ENCODE results near the gene RNF169. TPM values are rescaled to one million over a fixed set of nuclear protein-coding genes. Genes with fewer than 3 reads are reported as not detected.

RNF169 gene
- total and polyA plus RNA-seq, 4 donors = 0.60 to 11.0 (median 5.1) TPM

DNA sequence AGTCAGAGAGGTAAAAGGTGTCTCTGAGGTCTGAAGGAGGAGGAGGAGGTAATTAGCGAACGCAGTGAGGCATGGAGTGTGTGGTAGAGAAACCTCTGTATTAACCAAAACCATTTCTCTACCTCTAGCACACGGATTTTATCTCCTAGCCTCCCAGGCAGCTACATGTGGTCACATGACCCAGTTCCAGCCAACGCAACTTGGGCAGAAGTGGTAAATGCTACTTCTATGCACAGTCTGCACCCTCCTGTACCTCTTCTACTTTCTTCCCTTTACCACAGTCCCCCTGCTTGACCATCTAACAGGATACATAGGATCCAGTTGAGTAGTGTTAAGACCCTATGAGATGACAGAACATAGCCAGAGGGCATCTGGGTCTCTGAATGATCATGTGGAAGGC lies 104.6 kb downstream of the RNF169 start:
- H3K36me3 ChIP-seq (ENCODE audit: control insufficient read depth in 4 of 4, insufficient read depth in 3 of 4, low read depth in 1 of 4, low read length in 3 of 4) = peaks cover 0 to 19% (median 14%) of the 10 kb centered on the region in 4 donors
- 96% methylated on average over 4 of the region's 4 CpGs for WGBS
- TF ChIP-seq RXRA (IDR thresholded peaks at IDR 0.05) = no peak
- no peak for TF ChIP-seq FOXA1 (IDR thresholded peaks at IDR 0.05)
- no peak for TF ChIP-seq GABPA (IDR thresholded peaks at IDR 0.05 in 1 of 2, conservative IDR thresholded peaks at IDR 0.05 in 1 of 2)
- no peak for TF ChIP-seq NR2F2 (IDR thresholded peaks at IDR 0.05)
- TF ChIP-seq, protein P1, sequence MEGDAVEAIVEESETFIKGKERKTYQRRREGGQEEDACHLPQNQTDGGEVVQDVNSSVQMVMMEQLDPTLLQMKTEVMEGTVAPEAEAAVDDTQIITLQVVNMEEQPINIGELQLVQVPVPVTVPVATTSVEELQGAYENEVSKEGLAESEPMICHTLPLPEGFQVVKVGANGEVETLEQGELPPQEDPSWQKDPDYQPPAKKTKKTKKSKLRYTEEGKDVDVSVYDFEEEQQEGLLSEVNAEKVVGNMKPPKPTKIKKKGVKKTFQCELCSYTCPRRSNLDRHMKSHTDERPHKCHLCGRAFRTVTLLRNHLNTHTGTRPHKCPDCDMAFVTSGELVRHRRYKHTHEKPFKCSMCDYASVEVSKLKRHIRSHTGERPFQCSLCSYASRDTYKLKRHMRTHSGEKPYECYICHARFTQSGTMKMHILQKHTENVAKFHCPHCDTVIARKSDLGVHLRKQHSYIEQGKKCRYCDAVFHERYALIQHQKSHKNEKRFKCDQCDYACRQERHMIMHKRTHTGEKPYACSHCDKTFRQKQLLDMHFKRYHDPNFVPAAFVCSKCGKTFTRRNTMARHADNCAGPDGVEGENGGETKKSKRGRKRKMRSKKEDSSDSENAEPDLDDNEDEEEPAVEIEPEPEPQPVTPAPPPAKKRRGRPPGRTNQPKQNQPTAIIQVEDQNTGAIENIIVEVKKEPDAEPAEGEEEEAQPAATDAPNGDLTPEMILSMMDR (IDR thresholded peaks at IDR 0.05; ENCODE audit: low read depth, low read length, missing input control) = no peak
- TF ChIP-seq, protein P2, sequence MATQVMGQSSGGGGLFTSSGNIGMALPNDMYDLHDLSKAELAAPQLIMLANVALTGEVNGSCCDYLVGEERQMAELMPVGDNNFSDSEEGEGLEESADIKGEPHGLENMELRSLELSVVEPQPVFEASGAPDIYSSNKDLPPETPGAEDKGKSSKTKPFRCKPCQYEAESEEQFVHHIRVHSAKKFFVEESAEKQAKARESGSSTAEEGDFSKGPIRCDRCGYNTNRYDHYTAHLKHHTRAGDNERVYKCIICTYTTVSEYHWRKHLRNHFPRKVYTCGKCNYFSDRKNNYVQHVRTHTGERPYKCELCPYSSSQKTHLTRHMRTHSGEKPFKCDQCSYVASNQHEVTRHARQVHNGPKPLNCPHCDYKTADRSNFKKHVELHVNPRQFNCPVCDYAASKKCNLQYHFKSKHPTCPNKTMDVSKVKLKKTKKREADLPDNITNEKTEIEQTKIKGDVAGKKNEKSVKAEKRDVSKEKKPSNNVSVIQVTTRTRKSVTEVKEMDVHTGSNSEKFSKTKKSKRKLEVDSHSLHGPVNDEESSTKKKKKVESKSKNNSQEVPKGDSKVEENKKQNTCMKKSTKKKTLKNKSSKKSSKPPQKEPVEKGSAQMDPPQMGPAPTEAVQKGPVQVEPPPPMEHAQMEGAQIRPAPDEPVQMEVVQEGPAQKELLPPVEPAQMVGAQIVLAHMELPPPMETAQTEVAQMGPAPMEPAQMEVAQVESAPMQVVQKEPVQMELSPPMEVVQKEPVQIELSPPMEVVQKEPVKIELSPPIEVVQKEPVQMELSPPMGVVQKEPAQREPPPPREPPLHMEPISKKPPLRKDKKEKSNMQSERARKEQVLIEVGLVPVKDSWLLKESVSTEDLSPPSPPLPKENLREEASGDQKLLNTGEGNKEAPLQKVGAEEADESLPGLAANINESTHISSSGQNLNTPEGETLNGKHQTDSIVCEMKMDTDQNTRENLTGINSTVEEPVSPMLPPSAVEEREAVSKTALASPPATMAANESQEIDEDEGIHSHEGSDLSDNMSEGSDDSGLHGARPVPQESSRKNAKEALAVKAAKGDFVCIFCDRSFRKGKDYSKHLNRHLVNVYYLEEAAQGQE (IDR thresholded peaks at IDR 0.05) = no peak

DNA sequence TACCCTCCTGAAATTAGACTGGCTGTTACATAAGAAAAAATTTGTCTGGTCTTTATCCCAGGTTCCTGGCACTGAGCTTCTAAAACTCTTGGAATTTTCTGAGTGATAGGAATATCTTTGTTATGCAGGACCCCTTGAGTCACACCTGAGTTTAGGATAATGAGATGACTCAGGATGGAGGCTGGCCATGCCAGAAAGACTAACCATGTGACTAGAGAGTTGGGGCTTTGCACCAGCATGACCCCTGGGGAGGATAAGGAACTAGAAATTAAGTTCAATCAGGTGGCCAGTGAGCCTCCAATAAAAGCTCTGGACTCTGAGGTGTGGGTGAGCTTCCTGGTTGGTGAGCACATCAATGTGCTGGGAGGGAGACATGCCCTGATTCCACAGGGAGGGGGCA lies 112.1 kb downstream of the RNF169 start:
- Histone ChIP-seq H3K4me1 (ENCODE audit: control insufficient read depth in 4 of 4, insufficient read depth in 4 of 4, low read length in 3 of 4) (no peaks in the 10 kb centered on the region), H3K4me3 (ENCODE audit: low read depth in 1 of 3, low read length in 3 of 3) (no peak overlapping the region), H3K9me3 (ENCODE audit: control insufficient read depth in 4 of 4, low read length in 3 of 4) (peaks cover 2 to 6% (median 3%) of the 10 kb centered on the region in 4 donors), H3K27ac (ENCODE audit: low read depth in 1 of 2, low read length in 2 of 2) (no peak overlapping the region), H3K36me3 (ENCODE audit: control insufficient read depth in 4 of 4, insufficient read depth in 3 of 4, low read depth in 1 of 4, low read length in 3 of 4) (peaks cover 9 to 40% (median 30%) of the 10 kb centered on the region in 4 donors), H3K9ac (ENCODE audit: low read depth in 1 of 2, low read length in 2 of 2) (no peak overlapping the region), H3K27me3 (ENCODE audit: control insufficient read depth in 4 of 4, insufficient read depth in 4 of 4, low read length in 3 of 4) (no peaks in the 10 kb centered on the region)
- DNase-seq (ENCODE audit: low spot score) = no peak
- TF ChIP-seq YY1 (IDR thresholded peaks at IDR 0.05) (no peak), SP1 (IDR thresholded peaks at IDR 0.05) (no peak), RAD21 (IDR thresholded peaks at IDR 0.05) (no peak), EGR1 (IDR thresholded peaks at IDR 0.05; ENCODE audit: low read depth in 2 of 2) (no peak), GABPA (IDR thresholded peaks at IDR 0.05 in 1 of 2, conservative IDR thresholded peaks at IDR 0.05 in 1 of 2) (no peak), FOXA1 (IDR thresholded peaks at IDR 0.05) (no peak), NR2F2 (IDR thresholded peaks at IDR 0.05) (no peak), TAF1 (conservative IDR thresholded peaks at IDR 0.05) (no peak), HNF4A (conservative IDR thresholded peaks at IDR 0.05) (no peak), FOXA2 (IDR thresholded peaks at IDR 0.05) (no peak), JUND (IDR thresholded peaks at IDR 0.05) (no peak)
- TF ChIP-seq, protein P3, sequence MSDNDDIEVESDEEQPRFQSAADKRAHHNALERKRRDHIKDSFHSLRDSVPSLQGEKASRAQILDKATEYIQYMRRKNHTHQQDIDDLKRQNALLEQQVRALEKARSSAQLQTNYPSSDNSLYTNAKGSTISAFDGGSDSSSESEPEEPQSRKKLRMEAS (IDR thresholded peaks at IDR 0.05) = no peak
- TF ChIP-seq, protein P2 (IDR thresholded peaks at IDR 0.05) = no peak
- TF ChIP-seq, protein P4, sequence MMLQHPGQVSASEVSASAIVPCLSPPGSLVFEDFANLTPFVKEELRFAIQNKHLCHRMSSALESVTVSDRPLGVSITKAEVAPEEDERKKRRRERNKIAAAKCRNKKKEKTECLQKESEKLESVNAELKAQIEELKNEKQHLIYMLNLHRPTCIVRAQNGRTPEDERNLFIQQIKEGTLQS (IDR thresholded peaks at IDR 0.05) = no peak
- TF ChIP-seq, protein P5, sequence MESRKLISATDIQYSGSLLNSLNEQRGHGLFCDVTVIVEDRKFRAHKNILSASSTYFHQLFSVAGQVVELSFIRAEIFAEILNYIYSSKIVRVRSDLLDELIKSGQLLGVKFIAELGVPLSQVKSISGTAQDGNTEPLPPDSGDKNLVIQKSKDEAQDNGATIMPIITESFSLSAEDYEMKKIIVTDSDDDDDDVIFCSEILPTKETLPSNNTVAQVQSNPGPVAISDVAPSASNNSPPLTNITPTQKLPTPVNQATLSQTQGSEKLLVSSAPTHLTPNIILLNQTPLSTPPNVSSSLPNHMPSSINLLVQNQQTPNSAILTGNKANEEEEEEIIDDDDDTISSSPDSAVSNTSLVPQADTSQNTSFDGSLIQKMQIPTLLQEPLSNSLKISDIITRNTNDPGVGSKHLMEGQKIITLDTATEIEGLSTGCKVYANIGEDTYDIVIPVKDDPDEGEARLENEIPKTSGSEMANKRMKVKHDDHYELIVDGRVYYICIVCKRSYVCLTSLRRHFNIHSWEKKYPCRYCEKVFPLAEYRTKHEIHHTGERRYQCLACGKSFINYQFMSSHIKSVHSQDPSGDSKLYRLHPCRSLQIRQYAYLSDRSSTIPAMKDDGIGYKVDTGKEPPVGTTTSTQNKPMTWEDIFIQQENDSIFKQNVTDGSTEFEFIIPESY (IDR thresholded peaks at IDR 0.05) = no peak
- TF ChIP-seq, protein P1 (IDR thresholded peaks at IDR 0.05; ENCODE audit: low read depth, low read length, missing input control) = no peak

More for the DNA sequence above, 104.6 kb downstream of the RNF169 start:
- no peak overlapping the region for H3K27ac ChIP-seq (ENCODE audit: low read depth in 1 of 2, low read length in 2 of 2)
- H3K4me3 ChIP-seq (ENCODE audit: low read depth in 1 of 3, low read length in 3 of 3) = no peak overlapping the region
- no peaks in the 10 kb centered on the region for H3K9me3 ChIP-seq (ENCODE audit: control insufficient read depth in 4 of 4, low read length in 3 of 4)
- H3K27me3 ChIP-seq (ENCODE audit: control insufficient read depth in 4 of 4, insufficient read depth in 4 of 4, low read length in 3 of 4) = no peaks in the 10 kb centered on the region
- DNase-seq (ENCODE audit: low spot score) = no peak
- no peak overlapping the region for H3K9ac ChIP-seq (ENCODE audit: low read depth in 1 of 2, low read length in 2 of 2)
- H3K4me1 ChIP-seq (ENCODE audit: control insufficient read depth in 4 of 4, insufficient read depth in 4 of 4, low read length in 3 of 4) = peaks cover 0 to 4% (median 0%) of the 10 kb centered on the region in 4 donors

All from liver (tissue), 9 donors.